ENCODE data around the gene MAN1C1.

The MAN1C1 gene

DNA sequence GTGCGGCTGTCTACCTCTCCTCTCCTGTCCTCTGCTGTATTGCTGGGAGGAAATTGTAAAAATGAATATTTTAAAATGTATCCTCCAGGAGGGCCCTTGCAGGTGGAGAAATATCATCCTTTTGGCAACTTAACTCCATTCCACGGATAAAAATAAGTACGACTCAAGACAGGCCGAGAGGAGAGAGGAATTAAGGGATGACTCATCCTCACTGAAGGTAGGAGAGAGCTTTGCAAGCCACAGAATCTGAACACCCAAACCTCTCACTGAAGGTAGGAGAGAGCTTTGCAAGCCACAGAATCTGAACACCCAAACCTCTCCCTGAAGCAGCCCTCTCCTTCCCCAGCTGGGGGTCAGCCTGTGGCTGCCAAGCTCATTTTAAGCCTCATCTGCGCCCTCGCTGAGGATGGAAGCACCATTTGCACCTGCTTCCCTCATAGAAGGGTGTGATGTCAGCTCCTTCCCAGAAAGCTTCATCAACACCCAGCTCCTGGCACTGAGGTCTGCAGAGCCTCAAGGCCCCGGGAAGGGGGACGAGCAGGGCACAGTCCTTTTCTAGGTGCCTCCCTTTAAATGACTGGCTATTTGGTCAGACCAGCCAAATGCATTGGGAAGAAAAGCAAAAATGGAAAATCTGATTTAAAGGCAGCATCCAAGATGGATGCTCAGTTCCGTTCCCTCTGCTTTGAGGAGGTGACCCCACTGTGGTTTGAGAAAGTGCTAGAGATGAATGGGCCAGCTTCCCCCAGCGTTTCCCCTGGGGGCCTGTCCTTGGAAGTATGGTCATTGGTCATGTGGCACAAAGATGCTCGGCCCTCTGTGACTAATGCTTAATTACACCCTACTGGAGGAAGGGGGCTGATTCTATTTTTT lies 170.5 kb downstream of the MAN1C1 start:
- no peak overlapping the region for H3K27ac ChIP-seq
- no peak for TF ChIP-seq ZFX (IDR thresholded peaks at IDR 0.05)
- TF ChIP-seq, protein P1, sequence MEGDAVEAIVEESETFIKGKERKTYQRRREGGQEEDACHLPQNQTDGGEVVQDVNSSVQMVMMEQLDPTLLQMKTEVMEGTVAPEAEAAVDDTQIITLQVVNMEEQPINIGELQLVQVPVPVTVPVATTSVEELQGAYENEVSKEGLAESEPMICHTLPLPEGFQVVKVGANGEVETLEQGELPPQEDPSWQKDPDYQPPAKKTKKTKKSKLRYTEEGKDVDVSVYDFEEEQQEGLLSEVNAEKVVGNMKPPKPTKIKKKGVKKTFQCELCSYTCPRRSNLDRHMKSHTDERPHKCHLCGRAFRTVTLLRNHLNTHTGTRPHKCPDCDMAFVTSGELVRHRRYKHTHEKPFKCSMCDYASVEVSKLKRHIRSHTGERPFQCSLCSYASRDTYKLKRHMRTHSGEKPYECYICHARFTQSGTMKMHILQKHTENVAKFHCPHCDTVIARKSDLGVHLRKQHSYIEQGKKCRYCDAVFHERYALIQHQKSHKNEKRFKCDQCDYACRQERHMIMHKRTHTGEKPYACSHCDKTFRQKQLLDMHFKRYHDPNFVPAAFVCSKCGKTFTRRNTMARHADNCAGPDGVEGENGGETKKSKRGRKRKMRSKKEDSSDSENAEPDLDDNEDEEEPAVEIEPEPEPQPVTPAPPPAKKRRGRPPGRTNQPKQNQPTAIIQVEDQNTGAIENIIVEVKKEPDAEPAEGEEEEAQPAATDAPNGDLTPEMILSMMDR (conservative IDR thresholded peaks at IDR 0.05) = no peak

DNA sequence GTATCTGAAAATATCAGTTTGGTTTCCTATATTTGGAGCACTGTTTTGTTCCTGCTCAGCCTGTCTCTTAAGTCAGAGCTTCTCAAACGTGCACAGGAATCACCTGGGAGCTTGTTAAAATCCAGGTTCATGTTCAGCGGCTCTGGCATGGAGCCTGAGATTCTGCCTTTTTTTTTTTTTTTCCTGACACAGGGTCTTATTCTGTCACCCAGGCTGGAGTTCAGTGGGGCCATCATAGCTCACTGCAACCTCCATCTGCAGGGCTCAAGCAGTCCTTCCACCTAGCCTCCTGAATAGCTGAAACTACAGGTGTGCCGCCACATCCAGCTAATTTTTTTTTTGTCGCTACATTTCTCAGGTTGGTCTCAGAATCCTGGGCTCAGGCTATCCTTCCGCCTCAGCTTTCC lies 171.2 kb downstream of the MAN1C1 start:
- TF ChIP-seq ZFX (IDR thresholded peaks at IDR 0.05) = no peak
- TF ChIP-seq, protein P1 (conservative IDR thresholded peaks at IDR 0.05) = no peak
- H3K27ac ChIP-seq = no peak overlapping the region

DNA sequence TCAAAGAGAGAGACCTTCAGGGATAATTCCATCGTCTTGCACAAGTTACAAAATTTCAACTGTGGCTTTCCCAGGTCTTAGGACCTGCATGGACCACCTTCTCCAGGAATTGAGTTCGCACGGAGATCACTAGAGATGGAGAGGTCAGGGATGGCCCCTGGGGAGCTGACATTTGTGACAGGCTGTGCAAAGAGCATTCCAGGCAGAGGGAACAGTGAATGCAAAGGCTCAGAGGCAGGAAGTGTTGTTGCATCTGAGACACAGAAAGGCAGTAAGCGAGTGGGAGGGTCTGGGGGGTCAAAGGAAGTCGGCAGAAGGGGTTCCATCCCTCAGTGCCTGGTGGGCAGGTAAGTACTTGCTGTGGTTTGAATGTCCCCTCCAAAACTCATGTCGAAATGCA lies 173.9 kb downstream of the MAN1C1 start:
- TF ChIP-seq, protein P1 (conservative IDR thresholded peaks at IDR 0.05) = no peak
- TF ChIP-seq ZFX (IDR thresholded peaks at IDR 0.05) = no peak
- no peak overlapping the region for H3K27ac ChIP-seq

DNA sequence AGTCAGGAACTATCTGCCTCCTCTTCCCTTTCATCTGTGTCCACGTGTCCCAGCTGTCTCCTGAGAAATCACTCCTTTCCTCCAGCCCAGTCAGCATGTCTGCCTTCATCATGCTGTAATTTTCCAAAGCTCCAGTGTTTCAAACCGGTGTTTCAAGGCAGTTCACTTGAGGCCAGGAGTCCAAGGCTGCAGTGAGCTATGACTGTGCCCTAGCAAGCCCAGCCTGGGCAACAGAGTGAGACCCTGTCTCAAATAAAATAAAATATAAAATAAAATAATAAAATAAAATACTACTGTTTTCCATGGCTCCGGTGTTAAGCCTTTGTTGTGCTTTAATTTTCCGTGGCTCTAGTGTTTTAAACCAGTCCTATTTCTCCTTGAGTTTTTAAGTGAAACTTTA lies 175.5 kb downstream of the MAN1C1 start:
- H3K27ac ChIP-seq = no peak overlapping the region
- no peak for TF ChIP-seq ZFX (IDR thresholded peaks at IDR 0.05)
- TF ChIP-seq, protein P1 (conservative IDR thresholded peaks at IDR 0.05) = no peak

DNA sequence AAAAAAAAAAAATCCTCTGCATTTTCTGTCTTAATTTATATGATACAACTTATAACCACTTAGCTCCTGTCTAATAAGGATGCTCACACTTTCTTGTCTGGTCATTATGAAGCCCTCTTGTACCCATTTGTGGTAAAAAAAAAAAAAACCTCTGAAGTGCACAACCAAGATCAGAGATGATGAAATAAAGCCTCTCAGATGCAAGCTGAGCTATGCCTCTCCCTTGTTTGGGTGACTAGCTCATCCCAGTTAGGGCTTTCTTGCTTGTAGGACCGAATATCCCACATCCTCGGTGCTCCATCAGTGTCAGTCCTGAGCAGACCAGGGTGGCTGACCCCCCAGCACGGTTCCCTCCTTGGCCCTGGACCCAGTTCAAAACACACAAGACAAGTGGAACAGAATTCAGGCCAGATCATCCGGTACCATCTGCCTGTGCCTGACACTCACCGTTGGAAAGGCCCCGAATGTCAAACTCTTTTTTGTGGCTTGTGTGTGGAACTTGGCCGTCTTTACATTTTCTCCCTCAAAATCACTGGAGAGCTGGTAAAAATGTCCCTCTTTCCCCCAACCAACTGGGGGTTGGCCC lies 177.1 kb downstream of the MAN1C1 start:
- H3K27ac ChIP-seq = no peak overlapping the region
- TF ChIP-seq, protein P1 (conservative IDR thresholded peaks at IDR 0.05) = no peak
- no peak for TF ChIP-seq ZFX (IDR thresholded peaks at IDR 0.05)

DNA sequence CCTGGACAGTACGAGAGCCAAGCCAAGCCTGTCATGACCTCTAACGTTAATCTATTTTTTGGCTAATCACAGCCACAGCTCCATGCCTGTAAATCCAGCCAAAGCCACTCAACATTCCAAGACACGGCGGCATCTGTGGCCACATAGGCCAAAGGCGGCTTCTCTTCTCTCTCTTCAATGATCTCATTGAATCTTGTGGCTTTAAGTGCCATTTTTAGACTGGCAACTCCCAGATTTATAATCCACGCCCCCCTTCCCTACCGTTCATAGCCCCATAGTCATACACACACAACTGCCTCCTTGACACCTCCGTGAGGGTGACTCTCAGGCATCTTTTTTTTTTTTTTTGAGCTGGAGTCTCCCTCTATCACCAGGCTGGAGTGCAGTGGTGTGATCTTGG lies 177.7 kb downstream of the MAN1C1 start:
- TF ChIP-seq ZFX (IDR thresholded peaks at IDR 0.05) = no peak
- TF ChIP-seq, protein P1 (conservative IDR thresholded peaks at IDR 0.05) = no peak
- H3K27ac ChIP-seq = no peak overlapping the region

DNA sequence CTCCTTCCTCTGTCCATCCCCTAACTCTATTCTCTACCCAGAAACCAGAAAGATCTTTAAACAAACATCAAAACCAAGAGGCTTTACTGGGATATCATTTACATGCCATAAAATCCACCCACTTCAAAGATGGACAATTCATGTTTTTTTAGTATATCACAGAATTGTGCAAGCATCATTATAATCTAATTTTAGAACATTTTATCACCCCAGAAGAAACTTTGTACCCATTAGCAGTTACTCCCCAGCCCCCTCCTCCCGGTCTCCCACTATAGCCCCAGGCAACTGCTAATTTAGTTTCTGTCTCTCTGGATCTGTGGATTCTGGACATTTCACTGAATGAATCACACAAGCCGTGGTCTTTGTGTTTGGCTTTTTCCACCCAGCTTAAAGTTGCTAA lies 178.6 kb downstream of the MAN1C1 start:
- no peak overlapping the region for H3K27ac ChIP-seq
- no peak for TF ChIP-seq ZFX (IDR thresholded peaks at IDR 0.05)
- TF ChIP-seq, protein P1 (conservative IDR thresholded peaks at IDR 0.05) = no peak

Data from C4-2B (cell line).